Loucy (cell line): Measurements from ENCODE around the gene NADSYN1.

Source experiments
- CTCF ChIP-seq: fragments of 200-600 bp; sonication (generic); conservative IDR thresholded peaks from 2 replicates; pipeline ENCODE4 v1.5.1; 2014; ENCODE audit warnings: mild to moderate bottlenecking, antibody characterized with exemption, low read length
- EZH2phosphoT487 ChIP-seq: fragments of 200-600 bp; IDR thresholded peaks from 2 replicates; pipeline ENCODE4 v1.6.1; 2018; ENCODE audit warnings: antibody characterized with exemption, mild to moderate bottlenecking, moderate library complexity, borderline replicate concordance

- TF ChIP-seq CTCF (no peak), EZH2phosphoT487 (no peak)
Measured at GRCh38 chr11:71410363-71410966, 42.5 kb upstream of the NADSYN1 start.
